ENCODE data around the gene TMEM117. TPM values are rescaled to one million over a fixed set of nuclear protein-coding genes. Genes with fewer than 3 reads are reported as not detected.

TMEM117 gene
- total RNA-seq, 1 donor from 2014 or later: 35.3 TPM

GRCh38 chr12:43812926-43813325 lies 23.0 kb upstream of the TMEM117 start:
- Mint-ChIP-seq H3K27me3 (ENCODE audit: low read depth) (no peaks in the 10 kb centered on the region), H3K4me1 (peaks cover 3% of the 10 kb centered on the region), H3K4me3 (no peak overlapping the region), H3K36me3 (no peaks in the 10 kb centered on the region), H3K27ac (no peak overlapping the region), H3K9me3 (no peaks in the 10 kb centered on the region)
- no peak for DNase-seq (ENCODE audit: low spot score in 2 of 2, unreplicated experiment in 2 of 2)
- TF ChIP-seq CTCF (IDR thresholded peaks at IDR 0.05; ENCODE audit: unreplicated experiment): no peak

- no peak overlapping the region for H3K27ac Mint-ChIP-seq
- no peak overlapping the region for H3K4me3 Mint-ChIP-seq
- no peaks in the 10 kb centered on the region for H3K36me3 Mint-ChIP-seq
- no peak for DNase-seq (ENCODE audit: low spot score in 2 of 2, unreplicated experiment in 2 of 2)
- H3K9me3 Mint-ChIP-seq: no peaks in the 10 kb centered on the region
- peaks cover 3% of the 10 kb centered on the region for H3K4me1 Mint-ChIP-seq
- TF ChIP-seq CTCF (IDR thresholded peaks at IDR 0.05; ENCODE audit: unreplicated experiment): no peak
- no peaks in the 10 kb centered on the region for H3K27me3 Mint-ChIP-seq (ENCODE audit: low read depth)
These were observed 20.5 kb upstream of the TMEM117 start for GRCh38 chr12:43815416-43815815.

GRCh38 chr12:43816168-43816567 lies 19.7 kb upstream of the TMEM117 start:
- no peak for DNase-seq (ENCODE audit: low spot score in 2 of 2, unreplicated experiment in 2 of 2)
- Mint-ChIP-seq H3K36me3 (no peaks in the 10 kb centered on the region), H3K27me3 (ENCODE audit: low read depth) (no peaks in the 10 kb centered on the region), H3K9me3 (no peaks in the 10 kb centered on the region), H3K27ac (no peak overlapping the region), H3K4me3 (no peak overlapping the region), H3K4me1 (peaks cover 3% of the 10 kb centered on the region)
- TF ChIP-seq CTCF (IDR thresholded peaks at IDR 0.05; ENCODE audit: unreplicated experiment): no peak

- DNase-seq (ENCODE audit: low spot score in 2 of 2, unreplicated experiment in 2 of 2): no peak
- Mint-ChIP-seq H3K4me3 (no peak overlapping the region), H3K4me1 (peaks cover 13% of the 10 kb centered on the region), H3K27me3 (ENCODE audit: low read depth) (no peaks in the 10 kb centered on the region), H3K27ac (no peak overlapping the region), H3K36me3 (no peaks in the 10 kb centered on the region), H3K9me3 (no peaks in the 10 kb centered on the region)
- no peak for TF ChIP-seq CTCF (IDR thresholded peaks at IDR 0.05; ENCODE audit: unreplicated experiment)
These were observed 11.6 kb upstream of the TMEM117 start for GRCh38 chr12:43824207-43824775.

GRCh38 chr12:43826681-43827080 lies 9.2 kb upstream of the TMEM117 start:
- Mint-ChIP-seq H3K9me3 (no peaks in the 10 kb centered on the region), H3K27me3 (ENCODE audit: low read depth) (no peaks in the 10 kb centered on the region), H3K4me3 (no peak overlapping the region), H3K4me1 (peaks cover 19% of the 10 kb centered on the region), H3K36me3 (no peaks in the 10 kb centered on the region), H3K27ac (peak overlapping the region; percentile 49)
- no peak for DNase-seq (ENCODE audit: low spot score in 2 of 2, unreplicated experiment in 2 of 2)
- no peak for TF ChIP-seq CTCF (IDR thresholded peaks at IDR 0.05; ENCODE audit: unreplicated experiment)

DNA sequence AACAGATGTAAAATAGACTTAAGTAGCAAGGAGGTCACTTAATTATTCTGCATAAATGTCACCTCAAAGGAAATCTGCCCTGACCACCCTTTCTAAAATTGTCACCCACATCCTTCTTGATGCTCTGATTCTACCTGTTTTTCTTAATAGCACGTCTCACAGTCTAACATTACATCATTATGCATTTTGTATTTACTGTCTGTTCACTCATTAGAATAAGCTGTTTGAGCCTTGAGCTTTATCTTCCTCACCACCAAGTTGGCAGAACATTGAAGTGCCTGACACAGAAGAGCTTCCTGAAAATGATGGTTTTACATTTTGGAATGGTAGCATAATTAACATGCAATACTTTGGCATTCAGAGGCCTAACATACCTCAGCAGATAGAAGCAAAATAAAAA lies 8.8 kb upstream of the TMEM117 start:
- Mint-ChIP-seq H3K36me3 (no peaks in the 10 kb centered on the region), H3K27me3 (ENCODE audit: low read depth) (no peaks in the 10 kb centered on the region), H3K9me3 (no peaks in the 10 kb centered on the region), H3K4me3 (no peak overlapping the region), H3K4me1 (peaks cover 19% of the 10 kb centered on the region), H3K27ac (no peak overlapping the region)
- TF ChIP-seq CTCF (IDR thresholded peaks at IDR 0.05; ENCODE audit: unreplicated experiment): no peak
- no peak for DNase-seq (ENCODE audit: low spot score in 2 of 2, unreplicated experiment in 2 of 2)
